ENCODE data around the gene RAB31. TPM values are rescaled to one million over a fixed set of nuclear protein-coding genes. Genes with fewer than 3 reads are reported as not detected.

Gene RAB31
- total RNA-seq, 1 experiment from 2014 or later, result 32.9 TPM

DNA sequence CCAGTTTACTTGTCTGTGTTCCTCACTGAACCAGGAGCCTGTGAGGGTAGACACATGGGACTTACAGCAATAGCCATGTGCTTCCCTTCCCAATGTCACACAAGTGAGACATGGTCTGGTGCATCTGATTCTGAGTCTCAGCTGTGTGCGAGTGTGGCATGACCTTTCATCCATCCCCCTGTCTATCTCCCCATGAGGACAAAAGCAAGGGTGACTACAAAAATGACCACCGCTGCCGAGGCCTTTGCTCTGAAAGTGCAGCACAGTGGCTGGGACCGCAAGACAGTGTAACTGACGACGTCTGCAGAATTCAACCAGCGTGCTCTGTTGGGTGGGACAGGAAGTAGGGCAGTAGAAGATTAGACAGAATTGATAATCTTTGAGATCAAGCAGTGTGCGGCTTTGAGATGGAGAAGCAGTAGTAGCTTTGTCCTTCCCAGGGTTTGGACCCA is 50.5 kb downstream of the RAB31 start:
- Mint-ChIP-seq H3K4me1 (peaks cover 4% of the 10 kb centered on the region), H3K27ac (no peak overlapping the region), H3K27me3 (ENCODE audit: low read depth) (no peaks in the 10 kb centered on the region), H3K36me3 (peaks cover 3% of the 10 kb centered on the region), H3K4me3 (no peak overlapping the region), H3K9me3 (peaks cover 8% of the 10 kb centered on the region)
- no peak for ATAC-seq
- CTCF ChIA-PET, result no interaction called here
- TF ChIP-seq CBFB (CRISPR knock-in tag; IDR thresholded peaks at IDR 0.05; ENCODE audit: low read depth), result no peak
- TF ChIP-seq NFATC4 (CRISPR knock-in tag; IDR thresholded peaks at IDR 0.05), result no peak
- no peak for TF ChIP-seq ZNF219 (CRISPR knock-in tag; IDR thresholded peaks at IDR 0.05; ENCODE audit: borderline replicate concordance)
- TF ChIP-seq, protein P1, sequence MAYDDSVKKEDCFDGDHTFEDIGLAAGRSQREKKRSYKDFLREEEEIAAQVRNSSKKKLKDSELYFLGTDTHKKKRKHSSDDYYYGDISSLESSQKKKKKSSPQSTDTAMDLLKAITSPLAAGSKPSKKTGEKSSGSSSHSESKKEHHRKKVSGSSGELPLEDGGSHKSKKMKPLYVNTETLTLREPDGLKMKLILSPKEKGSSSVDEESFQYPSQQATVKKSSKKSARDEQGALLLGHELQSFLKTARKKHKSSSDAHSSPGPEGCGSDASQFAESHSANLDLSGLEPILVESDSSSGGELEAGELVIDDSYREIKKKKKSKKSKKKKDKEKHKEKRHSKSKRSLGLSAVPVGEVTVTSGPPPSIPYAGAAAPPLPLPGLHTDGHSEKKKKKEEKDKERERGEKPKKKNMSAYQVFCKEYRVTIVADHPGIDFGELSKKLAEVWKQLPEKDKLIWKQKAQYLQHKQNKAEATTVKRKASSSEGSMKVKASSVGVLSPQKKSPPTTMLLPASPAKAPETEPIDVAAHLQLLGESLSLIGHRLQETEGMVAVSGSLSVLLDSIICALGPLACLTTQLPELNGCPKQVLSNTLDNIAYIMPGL (CRISPR knock-in tag; IDR thresholded peaks at IDR 0.05), result no peak
- TF ChIP-seq SMAD4 (CRISPR knock-in tag; IDR thresholded peaks at IDR 0.05), result no peak
- no peak for TF ChIP-seq ZNF423 (CRISPR knock-in tag; IDR thresholded peaks at IDR 0.05)
- TF ChIP-seq ZNF232 (CRISPR knock-in tag; IDR thresholded peaks at IDR 0.05), result no peak
- TF ChIP-seq, protein P2, sequence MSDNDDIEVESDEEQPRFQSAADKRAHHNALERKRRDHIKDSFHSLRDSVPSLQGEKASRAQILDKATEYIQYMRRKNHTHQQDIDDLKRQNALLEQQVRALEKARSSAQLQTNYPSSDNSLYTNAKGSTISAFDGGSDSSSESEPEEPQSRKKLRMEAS (CRISPR knock-in tag; IDR thresholded peaks at IDR 0.05), result no peak
- TF ChIP-seq HMGA2 (CRISPR knock-in tag; IDR thresholded peaks at IDR 0.05), result no peak
- TF ChIP-seq, protein P3, sequence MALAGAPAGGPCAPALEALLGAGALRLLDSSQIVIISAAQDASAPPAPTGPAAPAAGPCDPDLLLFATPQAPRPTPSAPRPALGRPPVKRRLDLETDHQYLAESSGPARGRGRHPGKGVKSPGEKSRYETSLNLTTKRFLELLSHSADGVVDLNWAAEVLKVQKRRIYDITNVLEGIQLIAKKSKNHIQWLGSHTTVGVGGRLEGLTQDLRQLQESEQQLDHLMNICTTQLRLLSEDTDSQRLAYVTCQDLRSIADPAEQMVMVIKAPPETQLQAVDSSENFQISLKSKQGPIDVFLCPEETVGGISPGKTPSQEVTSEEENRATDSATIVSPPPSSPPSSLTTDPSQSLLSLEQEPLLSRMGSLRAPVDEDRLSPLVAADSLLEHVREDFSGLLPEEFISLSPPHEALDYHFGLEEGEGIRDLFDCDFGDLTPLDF (CRISPR knock-in tag; IDR thresholded peaks at IDR 0.05), result no peak
- TF ChIP-seq USF2 (CRISPR knock-in tag; IDR thresholded peaks at IDR 0.05), result no peak
- TF ChIP-seq ATF3 (CRISPR knock-in tag; conservative IDR thresholded peaks at IDR 0.05), result no peak
- no peak for TF ChIP-seq TEAD1 (CRISPR knock-in tag; IDR thresholded peaks at IDR 0.05)
- TF ChIP-seq ATF1 (CRISPR knock-in tag; IDR thresholded peaks at IDR 0.05), result no peak
- TF ChIP-seq ZNF512 (CRISPR knock-in tag; IDR thresholded peaks at IDR 0.05; ENCODE audit: borderline replicate concordance), result no peak
- TF ChIP-seq TEAD4 (CRISPR knock-in tag; IDR thresholded peaks at IDR 0.05), result no peak
- TF ChIP-seq, protein P4, sequence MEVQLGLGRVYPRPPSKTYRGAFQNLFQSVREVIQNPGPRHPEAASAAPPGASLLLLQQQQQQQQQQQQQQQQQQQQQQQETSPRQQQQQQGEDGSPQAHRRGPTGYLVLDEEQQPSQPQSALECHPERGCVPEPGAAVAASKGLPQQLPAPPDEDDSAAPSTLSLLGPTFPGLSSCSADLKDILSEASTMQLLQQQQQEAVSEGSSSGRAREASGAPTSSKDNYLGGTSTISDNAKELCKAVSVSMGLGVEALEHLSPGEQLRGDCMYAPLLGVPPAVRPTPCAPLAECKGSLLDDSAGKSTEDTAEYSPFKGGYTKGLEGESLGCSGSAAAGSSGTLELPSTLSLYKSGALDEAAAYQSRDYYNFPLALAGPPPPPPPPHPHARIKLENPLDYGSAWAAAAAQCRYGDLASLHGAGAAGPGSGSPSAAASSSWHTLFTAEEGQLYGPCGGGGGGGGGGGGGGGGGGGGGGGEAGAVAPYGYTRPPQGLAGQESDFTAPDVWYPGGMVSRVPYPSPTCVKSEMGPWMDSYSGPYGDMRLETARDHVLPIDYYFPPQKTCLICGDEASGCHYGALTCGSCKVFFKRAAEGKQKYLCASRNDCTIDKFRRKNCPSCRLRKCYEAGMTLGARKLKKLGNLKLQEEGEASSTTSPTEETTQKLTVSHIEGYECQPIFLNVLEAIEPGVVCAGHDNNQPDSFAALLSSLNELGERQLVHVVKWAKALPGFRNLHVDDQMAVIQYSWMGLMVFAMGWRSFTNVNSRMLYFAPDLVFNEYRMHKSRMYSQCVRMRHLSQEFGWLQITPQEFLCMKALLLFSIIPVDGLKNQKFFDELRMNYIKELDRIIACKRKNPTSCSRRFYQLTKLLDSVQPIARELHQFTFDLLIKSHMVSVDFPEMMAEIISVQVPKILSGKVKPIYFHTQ (CRISPR knock-in tag; IDR thresholded peaks at IDR 0.05), result no peak
- TF ChIP-seq E2F4 (CRISPR knock-in tag; IDR thresholded peaks at IDR 0.05; ENCODE audit: borderline replicate concordance, low read depth), result no peak
- no peak for DNase-seq (ENCODE audit: low spot score)
- POLR2A ChIA-PET, result no interaction called here

Data from WTC11 (cell line).